Muscle layer of duodenum (tissue), 2 donors: ENCODE measurements around the gene OXSM.
A peak's percentile ranks its signal among the peaks of the same experiment; 100 is the strongest.

Experiments used
- H3K27ac ChIP-seq: one replicate; pipeline ENCODE4 v1.7.0; 2013; ENCODE audit warnings: mild to moderate bottlenecking, low read length
- H3K27me3 ChIP-seq: one replicate; pipeline ENCODE4 v1.7.0; 2013; ENCODE audit warnings: low read depth, mild to moderate bottlenecking, control low read depth, low read length
- H3K36me3 ChIP-seq, 2 donors: one replicate each; pipeline ENCODE4 v1.7.0; 2013; ENCODE audit warnings: low read length in 2 of 2, control low read depth in 1 of 2, mild to moderate bottlenecking in 1 of 2; ENCODE audit not compliant: insufficient read depth in 2 of 2, control insufficient read depth in 1 of 2
- H3K4me1 ChIP-seq, 2 donors: one replicate each; pipeline ENCODE4 v1.7.0; 2013; ENCODE audit warnings: low read length in 2 of 2, mild to moderate bottlenecking in 2 of 2, control low read depth in 1 of 2, moderate library complexity in 1 of 2; ENCODE audit not compliant: insufficient read depth in 2 of 2, control insufficient read depth in 1 of 2
- H3K4me3 ChIP-seq, 2 donors: one replicate each; pipeline ENCODE4 v1.7.0; 2013; ENCODE audit warnings: low read length in 2 of 2, low read depth in 1 of 2, mild to moderate bottlenecking in 1 of 2
- H3K9me3 ChIP-seq, 2 donors: one replicate each; pipeline ENCODE4 v1.7.0; 2013; ENCODE audit warnings: low read length in 2 of 2, control low read depth in 1 of 2, mild to moderate bottlenecking in 1 of 2; ENCODE audit not compliant: control insufficient read depth in 1 of 2
- donor health status: healthy.

Gene OXSM

DNA sequence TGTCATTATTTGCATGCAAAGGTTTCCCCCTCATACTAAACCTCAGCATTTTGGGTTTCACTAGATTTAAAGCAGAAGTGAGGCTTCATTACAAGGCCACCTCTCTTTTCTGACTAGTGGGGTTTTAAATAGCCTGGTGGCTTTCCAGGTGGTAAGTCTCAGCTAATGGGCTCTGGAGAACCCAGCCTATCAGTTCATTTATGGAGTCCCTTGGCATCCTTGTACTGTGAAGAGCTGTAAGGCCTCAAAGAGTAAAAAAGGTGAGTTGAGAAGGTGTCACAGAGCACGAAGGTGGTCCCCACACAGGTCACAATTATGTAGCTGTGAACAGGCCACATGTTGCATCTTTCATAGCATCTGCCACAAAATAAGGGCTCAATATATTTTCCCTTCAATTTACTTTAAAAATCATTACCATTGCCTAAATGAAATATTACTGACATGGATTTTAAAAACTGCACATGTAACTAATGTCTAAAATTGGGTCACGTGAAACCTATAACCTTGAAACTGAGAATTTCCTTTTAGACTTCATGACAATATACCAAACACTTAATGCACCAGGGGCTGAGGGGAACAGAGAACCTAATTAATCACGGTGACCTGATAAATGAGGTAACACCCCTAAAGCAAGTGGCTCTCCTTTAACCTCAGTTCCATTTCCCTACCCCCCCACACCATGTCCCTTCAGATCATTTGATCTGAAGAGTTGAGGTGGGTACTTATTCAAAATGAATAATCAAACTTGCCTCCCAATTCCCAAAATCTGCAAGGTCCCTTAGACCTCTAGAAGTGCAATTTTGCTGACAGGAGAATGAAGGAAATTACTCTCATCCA lies 7.9 kb upstream of the OXSM start:
- no peak overlapping the region for H3K27ac ChIP-seq
- H3K36me3 ChIP-seq: peaks cover 5 to 14% of the 10 kb centered on the region in 2 donors

DNA sequence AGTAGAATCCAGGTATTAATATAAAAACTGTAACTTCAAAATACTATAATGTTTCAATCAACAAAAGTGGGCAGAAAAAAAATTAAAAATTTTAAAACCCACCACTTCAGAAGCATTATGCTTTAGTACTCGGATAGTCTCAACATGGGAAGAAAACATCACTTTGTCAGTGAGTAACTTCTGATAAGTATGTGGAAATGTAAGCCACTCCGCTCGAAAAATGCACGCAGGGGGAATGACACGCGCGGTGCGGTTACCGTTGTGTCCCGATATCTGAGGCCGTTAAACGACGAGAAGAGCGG lies 7.3 kb upstream of the OXSM start:
- H3K4me3 ChIP-seq: peak overlapping the region; percentile 83 to 91
- H3K9me3 ChIP-seq: no peaks in the 10 kb centered on the region
- peaks cover 0 to 16% of the 10 kb centered on the region in 2 donors for H3K4me1 ChIP-seq
- no peaks in the 10 kb centered on the region for H3K27me3 ChIP-seq
- peaks cover 2 to 8% of the 10 kb centered on the region in 2 donors for H3K36me3 ChIP-seq
- peak overlapping the region; percentile 44 for H3K27ac ChIP-seq

More for the DNA sequence above, 7.9 kb upstream of the OXSM start:
- Histone ChIP-seq H3K4me1 (peaks cover 0 to 16% of the 10 kb centered on the region in 2 donors), H3K27me3 (no peaks in the 10 kb centered on the region), H3K4me3 (peak overlapping the region; percentile 83 to 91), H3K9me3 (no peaks in the 10 kb centered on the region)

- Histone ChIP-seq H3K4me1 (peaks cover 0 to 16% of the 10 kb centered on the region in 2 donors), H3K27me3 (no peaks in the 10 kb centered on the region), H3K27ac (peak within 1 kb of the TSS; percentile 44), H3K36me3 (peaks cover 0 to 3% of the 10 kb centered on the region in 2 donors), H3K9me3 (no peaks in the 10 kb centered on the region), H3K4me3 (peak within 1 kb of the TSS; percentile 83 to 91)
These were observed 6.8 kb upstream of the OXSM start, which contains the start of gene NGLY1 for GRCh38 chr3:25782938-25783660. Gene NGLY1, minus strand, starts transcription at chr3:25783443. Its CDS starts 53 bp downstream, at chr3:25783390.

DNA sequence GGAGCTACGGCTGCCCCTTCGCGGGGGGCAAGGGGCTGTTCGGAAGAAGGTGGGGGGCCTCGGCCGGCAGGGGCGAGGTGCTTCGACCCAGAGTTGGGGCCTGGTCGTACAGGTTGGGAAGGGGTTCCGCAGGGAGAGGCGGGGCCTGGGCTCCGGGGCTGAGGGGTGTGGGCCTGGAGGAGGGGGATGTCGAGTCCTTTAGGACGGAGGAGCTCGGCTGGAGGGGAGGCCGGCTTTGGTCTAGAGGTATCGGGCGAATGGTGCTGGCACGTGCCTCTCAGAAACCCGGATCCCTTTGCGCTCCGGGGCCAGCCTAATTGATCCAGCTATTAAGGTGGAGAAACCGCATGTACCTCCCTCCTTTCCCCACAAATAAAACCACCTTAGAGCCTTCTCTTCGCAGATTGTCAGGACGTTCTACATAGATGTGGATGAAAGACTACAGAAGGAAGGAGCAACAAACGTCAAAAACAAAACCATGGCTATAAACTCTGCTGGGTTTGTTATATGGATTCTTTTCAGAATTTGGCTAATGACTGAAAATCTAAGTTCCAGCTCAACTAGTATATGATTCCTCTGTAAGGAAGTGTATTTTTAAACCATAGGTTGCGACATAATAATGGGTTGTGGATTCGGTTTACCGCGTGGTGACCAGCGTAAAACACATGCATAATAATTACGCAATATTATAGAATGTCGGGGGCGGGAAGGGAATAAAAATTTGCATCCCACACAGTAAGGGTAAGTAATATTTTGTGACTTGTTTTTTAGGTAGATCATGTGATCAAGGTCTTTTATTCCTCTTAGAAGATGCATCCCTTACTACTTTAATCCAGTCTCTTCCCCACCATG lies 6.0 kb upstream of the OXSM start:
- H3K4me1 ChIP-seq: peaks cover 4 to 16% of the 10 kb centered on the region in 2 donors
- H3K4me3 ChIP-seq: peak overlapping the region; percentile 56 to 91
- no peaks in the 10 kb centered on the region for H3K27me3 ChIP-seq
- peak overlapping the region; percentile 24 for H3K27ac ChIP-seq
- H3K9me3 ChIP-seq: no peaks in the 10 kb centered on the region
- no peaks in the 10 kb centered on the region for H3K36me3 ChIP-seq

- Histone ChIP-seq H3K27ac (no peak overlapping the region), H3K27me3 (no peaks in the 10 kb centered on the region), H3K36me3 (no peaks in the 10 kb centered on the region), H3K9me3 (no peaks in the 10 kb centered on the region), H3K4me1 (peaks cover 9 to 16% of the 10 kb centered on the region in 2 donors), H3K4me3 (no peak overlapping the region)
These were observed 4.9 kb upstream of the OXSM start for GRCh38 chr3:25784971-25785370.

GRCh38 chr3:25785826-25786225 lies 4.1 kb upstream of the OXSM start:
- H3K36me3 ChIP-seq: no peaks in the 10 kb centered on the region
- H3K4me1 ChIP-seq: peaks cover 9 to 16% of the 10 kb centered on the region in 2 donors
- H3K9me3 ChIP-seq: no peaks in the 10 kb centered on the region
- H3K27me3 ChIP-seq: no peaks in the 10 kb centered on the region
- H3K4me3 ChIP-seq: no peak overlapping the region
- H3K27ac ChIP-seq: no peak overlapping the region

DNA sequence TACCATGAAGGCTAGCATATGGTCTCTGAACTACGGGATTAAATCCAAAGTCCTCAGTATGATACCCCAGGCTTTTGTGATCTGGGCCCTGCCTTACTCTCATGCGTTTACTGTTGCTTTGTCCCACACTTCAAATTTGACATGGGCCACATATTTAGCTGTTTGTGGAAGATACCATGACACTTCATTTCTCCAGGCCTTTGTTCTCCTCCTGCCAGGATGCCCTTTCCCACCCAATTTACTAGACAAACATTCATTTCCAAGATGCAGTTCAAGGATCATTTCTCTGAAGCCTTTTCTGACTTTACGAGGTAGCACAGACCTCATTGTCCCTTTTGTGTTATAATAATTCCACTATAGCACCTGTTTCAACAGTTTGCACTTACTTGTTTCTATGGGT lies 2.2 kb upstream of the OXSM start:
- no peak overlapping the region for H3K4me3 ChIP-seq
- no peaks in the 10 kb centered on the region for H3K27me3 ChIP-seq
- no peak overlapping the region for H3K27ac ChIP-seq
- H3K9me3 ChIP-seq: no peaks in the 10 kb centered on the region
- H3K36me3 ChIP-seq: no peaks in the 10 kb centered on the region
- H3K4me1 ChIP-seq: peaks cover 4 to 16% of the 10 kb centered on the region in 2 donors

DNA sequence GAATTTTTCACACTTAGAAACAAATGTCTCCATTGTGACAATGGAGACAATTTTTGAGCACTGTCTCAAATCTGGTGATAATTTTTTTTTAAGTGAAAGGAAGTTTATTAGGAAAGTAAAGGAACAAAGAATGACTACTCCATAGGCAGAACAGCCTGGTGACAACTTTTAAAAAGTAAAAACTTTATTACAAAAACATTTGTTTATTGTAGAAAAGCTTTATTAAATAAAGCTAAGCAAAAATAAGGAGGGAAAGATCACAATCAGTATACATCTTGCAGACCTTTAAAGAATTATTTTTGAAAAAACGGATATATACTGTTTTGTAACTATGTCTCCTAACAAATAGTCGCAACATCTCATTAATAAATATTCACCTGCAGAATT lies 688 bp upstream of the OXSM start:
- Histone ChIP-seq H3K36me3 (peaks cover 0 to 6% of the 10 kb centered on the region in 2 donors), H3K27me3 (no peaks in the 10 kb centered on the region), H3K9me3 (no peaks in the 10 kb centered on the region), H3K4me1 (peaks cover 4 to 16% of the 10 kb centered on the region in 2 donors), H3K4me3 (peak overlapping the region; percentile 76 to 96), H3K27ac (peak overlapping the region; percentile 91)

GRCh38 chr3:25801786-25802185 lies 11.9 kb downstream of the OXSM start:
- Histone ChIP-seq H3K36me3 (no peaks in the 10 kb centered on the region), H3K4me1 (no peaks in the 10 kb centered on the region), H3K27ac (no peak overlapping the region), H3K9me3 (no peaks in the 10 kb centered on the region), H3K27me3 (no peaks in the 10 kb centered on the region), H3K4me3 (no peak overlapping the region)

DNA sequence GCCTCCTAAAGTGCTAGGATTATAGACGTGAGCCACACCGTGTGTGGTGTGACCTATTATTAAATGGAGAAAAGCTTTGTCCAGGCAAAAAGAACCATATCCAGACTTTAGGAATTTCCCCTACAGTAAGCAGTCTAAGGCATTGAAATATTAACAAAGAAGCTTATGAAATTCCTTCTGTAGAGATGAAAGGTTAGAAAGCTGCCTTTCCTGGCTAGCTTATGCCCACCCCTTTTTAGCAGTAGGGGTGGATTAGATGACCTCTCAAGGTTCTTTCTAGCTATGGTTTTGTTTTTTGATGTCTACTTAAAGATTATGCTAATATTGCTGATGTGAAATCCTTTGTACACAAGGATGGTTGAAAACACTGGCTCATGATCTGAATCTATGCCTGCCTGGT lies 13.9 kb downstream of the OXSM start:
- Histone ChIP-seq H3K4me3 (no peak overlapping the region), H3K27me3 (no peaks in the 10 kb centered on the region), H3K36me3 (no peaks in the 10 kb centered on the region), H3K9me3 (no peaks in the 10 kb centered on the region), H3K27ac (no peak overlapping the region), H3K4me1 (no peaks in the 10 kb centered on the region)

GRCh38 chr3:25804676-25805075 lies 14.8 kb downstream of the OXSM start:
- no peaks in the 10 kb centered on the region for H3K27me3 ChIP-seq
- H3K4me3 ChIP-seq: no peak overlapping the region
- no peaks in the 10 kb centered on the region for H3K9me3 ChIP-seq
- H3K27ac ChIP-seq: no peak overlapping the region
- H3K36me3 ChIP-seq: no peaks in the 10 kb centered on the region
- H3K4me1 ChIP-seq: no peaks in the 10 kb centered on the region
